GM18517 (cell line): ENCODE results near the gene FCGR1A.
"Not testable (repeated sequence)": the region's sequence is repeated elsewhere in the genome, so short reads cannot be mapped to it uniquely, and the experiment has no call there.

ENCODE experiments used
- ATAC-seq: cut with Tn5 transposase; IDR thresholded peaks from one replicate; pipeline ENCODE4 v1.9.1; 2021; ENCODE audit warnings: mild to moderate bottlenecking, moderate library complexity; ENCODE audit not compliant: unreplicated experiment

The FCGR1A gene

DNA sequence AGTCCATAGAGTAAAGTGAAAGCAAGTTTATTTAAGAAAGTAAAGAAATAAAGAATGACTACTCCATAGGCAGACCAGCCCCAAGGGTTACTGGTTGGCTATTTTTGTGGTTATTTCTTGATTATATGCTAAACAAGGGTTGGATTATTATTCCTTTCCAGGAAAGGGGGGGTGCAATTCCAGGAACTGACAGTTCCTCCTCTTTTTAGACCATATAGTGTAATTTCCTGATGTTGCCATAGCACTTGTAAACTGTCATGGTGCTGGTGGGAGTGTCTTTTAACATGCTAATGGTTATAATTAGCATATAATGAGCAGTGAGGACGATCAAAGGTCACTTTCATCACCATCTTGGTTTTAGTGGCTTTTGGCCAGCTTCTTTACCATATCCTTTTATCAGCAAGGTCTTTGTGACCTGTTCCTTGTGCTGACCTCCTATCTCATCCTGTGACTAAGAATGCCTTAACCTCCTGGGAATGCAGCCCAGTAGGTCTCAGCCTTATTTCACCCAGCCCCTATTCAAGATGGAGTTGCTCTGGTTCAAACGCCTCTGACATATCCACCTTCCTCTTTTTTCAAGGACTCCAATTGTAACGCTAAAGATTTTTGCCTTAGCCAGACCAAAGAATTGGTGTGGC is 6.9 kb upstream of the FCGR1A start:
- ATAC-seq, result not testable (repeated sequence)

DNA sequence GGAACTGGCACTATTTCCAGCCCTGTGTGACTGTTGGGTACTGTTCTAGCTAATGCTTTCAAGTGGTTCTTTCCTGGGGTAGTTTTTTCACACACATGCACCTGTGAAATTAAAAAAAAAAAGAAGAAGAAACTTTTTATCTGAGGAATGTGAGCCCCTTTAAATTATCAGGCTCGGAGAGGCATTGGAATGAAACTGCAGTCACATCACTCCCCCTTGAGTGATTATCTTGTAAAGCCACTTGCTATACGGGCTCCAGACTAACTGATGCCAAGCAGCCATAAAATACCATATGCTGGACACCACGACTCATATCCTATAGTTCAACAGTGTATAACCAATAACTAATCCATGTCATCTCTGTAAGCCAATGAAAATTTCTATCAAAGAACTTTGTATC is 5.4 kb upstream of the FCGR1A start:
- ATAC-seq, result not testable (repeated sequence)

DNA sequence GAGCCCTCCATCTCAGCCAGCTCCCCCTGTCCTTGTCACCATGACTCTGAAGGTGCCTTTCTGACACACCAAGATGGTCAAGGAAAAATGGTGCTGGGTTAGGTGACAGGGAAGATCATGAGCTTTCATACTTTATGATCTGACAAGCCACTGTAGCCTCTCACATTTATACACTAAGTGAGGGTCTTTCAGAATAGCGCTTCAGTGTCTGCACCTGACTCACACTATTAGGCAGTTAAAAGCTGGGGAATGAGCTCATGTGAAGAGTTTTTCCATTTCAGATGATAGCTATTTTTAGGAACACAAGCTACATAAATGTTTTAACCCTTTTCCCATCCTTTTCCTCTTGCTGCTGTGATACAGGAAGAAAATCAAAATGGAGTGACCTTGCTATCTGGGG is 4.2 kb upstream of the FCGR1A start:
- not testable (repeated sequence) for ATAC-seq

DNA sequence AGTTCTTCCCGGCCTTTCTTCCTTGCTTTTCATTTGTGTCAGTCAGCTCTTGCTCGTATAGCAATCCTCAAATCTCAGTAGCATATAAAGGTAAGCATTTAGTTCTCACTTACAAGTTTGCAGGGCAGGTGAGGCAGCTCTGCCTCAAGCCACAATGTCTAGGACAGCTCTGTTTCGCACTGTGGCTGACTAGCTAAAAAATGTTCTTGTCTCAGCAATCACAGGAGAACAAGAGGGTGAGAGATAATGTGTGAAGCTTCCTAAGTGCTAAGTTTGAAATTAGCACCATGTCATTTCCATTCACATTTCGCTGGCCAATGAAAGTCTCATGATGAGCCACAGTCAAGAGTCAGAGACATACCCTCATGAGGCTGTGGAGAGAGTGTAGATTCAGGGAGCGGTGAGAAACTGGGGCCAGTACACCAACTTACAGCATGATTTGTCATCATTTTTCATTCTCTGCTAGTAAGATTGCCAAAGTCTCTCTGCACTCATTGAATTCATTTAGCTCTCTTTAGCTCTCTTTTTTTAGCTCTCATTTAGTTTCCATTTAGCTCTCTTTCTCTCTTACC is 995 bp upstream of the FCGR1A start:
- ATAC-seq, result not testable (repeated sequence)

DNA sequence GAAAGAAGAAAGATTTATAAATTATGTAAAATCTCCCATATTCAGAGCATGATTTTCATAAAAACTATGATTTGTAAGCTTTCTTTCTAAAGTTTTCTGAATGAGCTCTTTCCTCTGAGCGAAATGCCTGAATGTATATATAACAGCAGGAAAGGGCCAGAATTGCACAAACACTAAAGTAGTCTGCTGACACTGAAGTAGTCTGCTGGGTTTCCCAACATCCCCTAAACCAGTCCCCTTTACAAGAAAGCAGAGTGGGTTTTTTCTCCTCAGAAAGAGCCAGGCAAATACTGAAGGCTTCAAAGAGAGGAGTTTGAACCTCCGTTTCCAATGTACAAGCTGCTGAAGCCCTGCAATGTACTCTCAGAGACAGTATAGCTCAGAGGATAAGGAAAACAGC is 795 bp downstream of the FCGR1A start:
- ATAC-seq, result not testable (repeated sequence)

DNA sequence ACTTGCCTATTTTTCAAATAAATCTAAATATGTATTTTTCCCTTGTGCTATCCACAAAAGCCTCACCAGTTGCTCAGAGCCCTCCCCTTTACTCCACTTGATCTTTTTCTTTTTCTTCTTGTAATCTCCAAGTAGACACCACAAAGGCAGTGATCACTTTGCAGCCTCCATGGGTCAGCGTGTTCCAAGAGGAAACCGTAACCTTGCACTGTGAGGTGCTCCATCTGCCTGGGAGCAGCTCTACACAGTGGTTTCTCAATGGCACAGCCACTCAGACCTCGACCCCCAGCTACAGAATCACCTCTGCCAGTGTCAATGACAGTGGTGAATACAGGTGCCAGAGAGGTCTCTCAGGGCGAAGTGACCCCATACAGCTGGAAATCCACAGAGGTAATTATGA is 1.4 kb downstream of the FCGR1A start:
- not testable (repeated sequence) for ATAC-seq

DNA sequence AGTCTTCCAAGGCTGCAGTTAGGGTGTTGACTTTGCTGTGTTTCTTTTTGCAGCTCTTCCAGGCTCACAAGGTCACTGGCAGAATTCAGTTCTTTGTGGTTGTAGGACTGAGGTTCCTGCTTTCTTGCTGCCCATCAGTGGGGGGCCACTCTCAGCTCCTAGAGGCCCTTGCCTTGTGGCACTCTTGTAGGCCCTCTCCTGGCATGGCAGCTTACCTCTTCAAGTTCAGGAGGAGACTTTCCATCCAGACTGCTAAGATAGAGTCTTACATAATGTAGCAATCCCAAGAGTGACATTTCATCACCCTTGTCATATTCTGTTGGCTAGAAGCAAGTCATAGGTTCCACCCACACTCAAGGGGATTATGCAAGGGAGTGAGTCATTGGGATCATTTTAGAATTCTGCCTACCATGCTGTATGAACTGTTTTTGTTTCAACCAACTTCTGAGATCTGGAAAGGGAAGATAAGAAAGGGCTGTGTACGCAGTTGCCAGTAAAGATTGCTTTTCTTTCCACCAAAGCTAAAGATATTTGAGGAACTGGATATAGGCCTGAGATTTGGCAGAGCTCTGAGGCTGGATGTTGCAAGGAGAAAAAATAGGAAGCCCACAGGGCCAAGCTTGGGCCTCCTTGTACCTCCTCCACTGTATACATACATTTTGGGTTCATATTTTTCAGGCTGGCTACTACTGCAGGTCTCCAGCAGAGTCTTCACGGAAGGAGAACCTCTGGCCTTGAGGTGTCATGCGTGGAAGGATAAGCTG is 5.4 kb downstream of the FCGR1A start:
- not testable (repeated sequence) for ATAC-seq

DNA sequence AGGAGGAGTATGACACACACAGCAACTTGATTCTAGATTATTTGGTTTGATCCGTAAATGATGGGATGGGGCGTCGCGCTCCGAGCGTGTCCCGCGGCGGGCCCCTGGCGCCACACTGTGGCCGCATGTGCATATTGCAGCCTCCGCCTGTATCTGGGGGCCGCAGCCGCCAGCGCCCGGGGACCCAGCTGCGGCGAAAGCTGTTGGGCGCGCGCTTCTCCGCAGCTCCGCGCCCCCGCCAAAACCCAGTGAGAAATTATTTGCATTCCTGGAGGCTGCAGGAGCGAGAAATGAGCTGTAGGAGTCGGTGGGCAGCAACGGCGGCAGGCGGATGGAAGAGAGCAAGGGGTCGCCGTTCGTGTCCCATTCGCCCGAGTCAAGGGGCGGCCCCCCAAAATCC is 10.0 kb downstream of the FCGR1A start:
- peak; percentile 72 for ATAC-seq

DNA sequence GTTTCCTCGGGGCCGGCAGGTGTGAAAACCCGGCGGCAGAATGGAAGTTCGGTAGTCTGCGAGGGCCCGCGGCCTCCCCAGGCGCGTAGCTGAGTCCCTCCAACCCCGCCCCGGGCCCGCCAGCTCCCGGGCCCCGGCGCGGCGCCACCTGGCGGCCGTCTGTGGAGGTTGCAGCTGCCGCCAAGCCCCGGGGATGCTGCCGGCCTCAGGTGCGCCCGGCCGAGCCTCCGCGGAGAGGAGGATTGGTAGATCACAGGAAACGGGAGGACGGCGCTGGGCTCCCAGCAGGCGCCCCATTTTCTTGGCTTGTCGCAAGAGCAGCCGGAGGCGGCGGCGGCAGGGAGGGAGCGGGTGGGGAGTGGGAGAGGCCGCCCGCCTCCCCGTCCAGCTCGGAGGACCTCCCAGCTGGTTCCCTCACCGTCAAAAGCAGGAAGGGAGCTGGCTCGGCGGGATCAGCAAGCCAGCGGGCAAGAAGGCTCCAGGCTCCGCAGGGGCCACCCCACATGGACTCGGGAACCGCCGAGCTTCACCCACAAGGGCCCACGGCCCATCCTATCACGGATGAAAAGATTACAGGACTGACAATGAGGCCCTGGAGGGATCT is 10.5 kb downstream of the FCGR1A start:
- ATAC-seq, result peak; percentile 70

DNA sequence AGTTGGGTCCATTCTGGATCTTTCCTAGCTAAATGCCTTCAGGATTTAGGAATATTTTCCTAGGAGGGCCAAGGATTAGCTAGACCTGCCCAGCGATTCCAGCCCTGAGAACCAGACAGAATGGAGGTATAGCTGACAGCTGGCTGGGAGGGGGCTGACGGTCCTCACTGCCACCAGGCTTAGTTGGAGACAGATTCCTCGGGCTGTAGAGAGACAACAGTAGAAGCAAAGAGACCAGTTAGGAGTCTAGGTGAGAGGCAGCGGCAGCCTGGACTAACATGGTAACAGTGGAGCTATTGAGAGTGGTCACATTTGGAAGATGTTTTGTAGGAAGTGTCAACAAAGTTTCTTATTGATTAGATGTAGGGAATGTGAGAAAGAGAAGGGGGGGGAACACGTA is 11.4 kb downstream of the FCGR1A start:
- not testable (repeated sequence) for ATAC-seq

DNA sequence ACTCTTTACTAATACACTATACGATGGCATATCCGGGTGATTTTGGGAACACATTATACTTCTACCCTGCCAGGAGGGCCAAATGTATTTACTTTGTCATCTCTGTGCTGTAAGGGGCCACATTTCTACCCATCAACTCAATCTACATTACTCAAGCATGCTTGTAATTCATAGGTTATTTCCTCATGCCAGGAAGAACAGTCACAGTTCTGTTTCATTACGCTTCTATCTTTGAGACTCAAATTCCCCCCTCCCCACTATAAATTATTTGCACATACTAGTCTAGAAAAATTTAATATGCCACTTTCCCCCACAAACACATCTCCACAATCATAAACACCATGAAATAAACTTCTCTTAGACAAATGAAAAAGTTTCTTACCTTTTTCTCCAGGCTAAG is 19.1 kb downstream of the FCGR1A start:
- not testable (repeated sequence) for ATAC-seq

DNA sequence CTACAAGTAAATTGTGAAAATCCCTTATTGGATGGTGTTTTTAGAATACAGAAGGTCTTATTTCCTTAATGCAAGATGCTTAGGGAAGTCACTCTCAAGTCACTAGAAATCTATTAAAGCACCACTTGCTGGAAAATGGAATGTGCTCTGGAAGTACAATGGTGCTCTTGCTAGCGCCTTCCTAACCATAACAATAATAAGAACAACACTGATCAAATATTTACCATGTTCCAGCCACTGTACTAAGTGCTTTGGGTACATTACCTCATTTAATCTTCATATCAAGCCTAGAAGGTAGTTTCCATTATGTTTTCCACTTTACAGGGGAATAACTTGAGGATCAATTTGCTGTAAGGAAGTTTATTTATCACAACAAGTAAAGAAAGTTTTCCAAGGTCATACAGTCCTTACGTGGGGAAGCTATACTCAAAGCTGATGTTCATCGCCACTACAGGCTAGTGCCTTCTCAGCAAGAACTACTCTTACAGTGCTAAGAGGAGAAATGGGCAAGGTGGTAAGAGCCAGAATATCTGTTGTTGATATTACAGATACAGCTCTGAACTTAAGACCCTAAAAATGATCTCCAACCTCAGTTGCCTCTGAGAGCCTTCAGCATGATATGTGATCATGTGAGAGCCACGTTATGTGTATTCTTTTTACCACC is 22.1 kb downstream of the FCGR1A start:
- not testable (repeated sequence) for ATAC-seq

DNA sequence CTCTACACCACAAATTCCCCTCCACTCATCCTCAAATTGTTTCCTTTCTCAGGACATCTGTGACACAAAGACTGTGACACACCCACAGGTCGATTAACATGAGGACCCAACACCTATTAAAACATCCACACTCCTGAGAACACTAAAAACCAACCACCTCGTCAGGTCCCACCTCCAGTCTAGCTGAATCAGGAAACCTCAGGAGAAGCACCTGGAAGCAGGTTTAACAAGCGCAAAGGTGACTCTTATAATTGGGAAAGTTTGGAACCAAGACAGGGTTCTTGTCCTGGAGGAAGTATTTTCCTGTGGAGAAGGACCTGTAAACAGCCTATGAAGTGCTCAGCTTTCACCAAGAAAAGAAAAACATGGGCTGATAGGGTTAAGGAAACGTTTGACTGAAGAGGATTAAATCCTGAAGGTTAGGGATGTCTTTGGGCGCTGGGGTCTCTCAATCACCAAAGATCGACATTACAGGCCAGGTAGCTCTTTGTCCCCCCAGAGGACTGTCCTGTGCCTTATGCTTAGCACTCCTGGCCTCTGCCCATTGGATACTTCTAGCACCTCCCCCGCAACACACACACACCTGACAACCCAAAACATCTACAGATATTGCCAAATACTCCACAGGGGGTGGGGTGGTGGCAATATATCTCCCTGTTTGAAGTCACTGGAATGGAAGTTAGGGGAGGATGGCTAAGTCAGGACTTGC is 28.4 kb downstream of the FCGR1A start:
- ATAC-seq, result not testable (repeated sequence)

DNA sequence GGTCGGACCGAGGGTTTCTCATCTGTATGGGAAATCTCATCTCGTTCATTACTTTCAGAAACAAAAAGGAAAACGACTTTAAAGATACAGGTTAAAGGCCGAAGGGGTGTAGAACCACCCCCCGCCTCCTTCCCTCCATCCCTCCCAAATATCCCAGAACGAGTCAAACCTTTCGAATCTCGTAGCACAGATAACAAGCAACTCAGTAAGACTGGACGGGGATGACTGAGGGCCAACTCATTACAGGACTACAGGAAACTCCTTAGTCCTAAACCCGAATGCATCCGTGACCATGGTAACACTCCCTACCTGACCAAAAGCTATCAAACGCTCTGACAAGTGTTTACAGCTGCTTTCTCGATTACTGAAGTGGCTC is 29.0 kb downstream of the FCGR1A start:
- not testable (repeated sequence) for ATAC-seq

DNA sequence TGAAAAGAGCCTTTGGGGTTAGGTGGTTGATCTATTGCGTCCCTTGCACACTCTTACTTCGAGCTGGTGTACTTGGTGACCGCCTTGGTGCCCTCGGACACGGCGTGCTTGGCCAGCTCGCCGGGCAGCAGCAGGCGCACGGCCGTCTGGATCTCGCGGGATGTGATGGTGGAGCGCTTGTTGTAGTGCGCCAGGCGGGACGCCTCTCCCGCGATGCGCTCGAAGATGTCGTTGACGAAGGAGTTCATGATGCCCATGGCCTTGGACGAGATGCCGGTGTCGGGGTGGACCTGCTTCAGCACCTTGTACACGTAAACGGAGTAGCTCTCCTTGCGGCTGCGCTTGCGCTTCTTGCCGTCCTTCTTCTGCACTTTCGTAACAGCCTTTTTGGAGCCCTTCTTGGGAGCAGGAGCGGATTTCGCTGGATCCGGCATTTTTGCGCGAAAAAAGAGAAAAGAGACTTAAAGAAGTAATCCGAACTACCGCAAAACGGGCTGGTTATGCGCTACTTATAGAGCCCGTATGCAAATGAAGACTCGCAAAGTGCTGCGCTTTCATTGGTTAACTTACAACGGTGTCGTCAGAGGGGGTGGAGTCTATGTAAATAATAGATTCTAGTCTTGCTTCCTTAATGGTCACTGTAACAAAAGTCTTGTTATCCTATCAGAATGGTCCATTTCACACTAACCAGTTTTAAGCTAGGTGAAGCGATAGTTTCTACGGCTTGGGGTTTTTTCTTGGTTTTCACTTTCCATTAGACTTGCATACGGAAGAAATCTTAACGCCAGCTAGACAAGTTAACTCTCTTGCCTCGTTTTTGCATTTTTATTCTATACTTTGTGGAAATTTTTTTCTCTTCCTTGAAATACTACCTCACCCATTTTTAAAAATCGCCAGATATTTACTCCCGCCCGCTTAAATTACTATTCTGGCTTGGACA is 29.7 kb downstream of the FCGR1A start:
- ATAC-seq, result peak; percentile 69

DNA sequence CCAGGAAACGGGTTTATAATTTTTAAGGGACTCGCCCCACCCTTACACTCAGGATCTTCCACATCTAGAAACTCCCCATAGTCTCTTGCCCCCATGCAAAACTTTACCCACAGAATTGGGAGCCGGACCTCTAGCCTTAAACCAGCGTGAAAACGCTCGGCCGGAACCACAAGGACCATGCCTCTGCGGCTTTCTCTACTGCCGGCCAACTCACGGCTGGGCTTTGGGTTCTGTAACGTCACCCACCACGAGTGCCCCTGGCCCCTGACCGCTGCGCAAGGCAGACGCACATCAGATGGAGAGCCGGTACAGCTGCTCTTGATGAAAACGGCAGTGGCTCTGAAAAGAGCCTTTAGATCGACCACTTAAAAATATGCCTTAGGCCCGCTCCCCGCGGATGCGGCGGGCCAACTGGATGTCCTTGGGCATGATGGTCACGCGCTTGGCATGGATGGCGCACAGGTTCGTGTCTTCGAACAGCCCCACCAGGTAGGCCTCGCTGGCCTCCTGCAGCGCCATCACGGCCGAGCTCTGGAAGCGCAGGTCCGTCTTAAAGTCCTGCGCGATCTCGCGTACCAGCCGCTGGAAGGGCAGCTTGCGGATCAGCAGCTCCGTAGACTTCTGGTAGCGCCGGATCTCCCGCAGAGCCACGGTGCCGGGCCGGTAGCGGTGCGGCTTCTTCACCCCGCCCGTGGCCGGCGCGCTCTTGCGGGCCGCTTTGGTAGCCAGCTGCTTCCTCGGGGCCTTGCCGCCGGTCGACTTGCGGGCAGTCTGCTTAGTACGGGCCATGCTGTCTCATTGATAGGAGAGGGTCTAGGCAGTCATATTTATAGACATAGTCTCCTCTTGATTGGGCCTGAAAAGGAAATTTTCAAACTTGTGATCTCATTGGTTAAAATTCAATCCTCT is 30.7 kb downstream of the FCGR1A start:
- ATAC-seq, result peak; percentile 44

DNA sequence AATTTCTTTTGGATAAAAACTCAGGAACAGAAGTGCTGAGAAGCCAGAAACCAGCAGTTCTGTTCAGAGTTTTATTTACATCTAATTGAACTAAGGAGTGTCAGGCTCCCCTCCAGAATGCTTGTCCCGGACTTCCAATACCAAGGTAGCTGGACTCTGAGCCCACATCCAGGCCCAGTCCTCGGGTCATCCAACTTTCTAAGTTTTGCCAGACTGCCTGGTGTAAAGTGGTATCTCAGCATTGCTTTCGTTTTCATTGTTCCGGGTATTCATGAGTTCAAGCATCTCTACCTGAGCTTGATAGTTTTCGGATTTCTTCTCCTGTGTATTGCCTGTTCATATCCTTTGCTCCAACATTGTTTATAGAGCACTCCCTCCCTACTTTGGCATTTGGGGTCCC is 37.9 kb downstream of the FCGR1A start:
- not testable (repeated sequence) for ATAC-seq

DNA sequence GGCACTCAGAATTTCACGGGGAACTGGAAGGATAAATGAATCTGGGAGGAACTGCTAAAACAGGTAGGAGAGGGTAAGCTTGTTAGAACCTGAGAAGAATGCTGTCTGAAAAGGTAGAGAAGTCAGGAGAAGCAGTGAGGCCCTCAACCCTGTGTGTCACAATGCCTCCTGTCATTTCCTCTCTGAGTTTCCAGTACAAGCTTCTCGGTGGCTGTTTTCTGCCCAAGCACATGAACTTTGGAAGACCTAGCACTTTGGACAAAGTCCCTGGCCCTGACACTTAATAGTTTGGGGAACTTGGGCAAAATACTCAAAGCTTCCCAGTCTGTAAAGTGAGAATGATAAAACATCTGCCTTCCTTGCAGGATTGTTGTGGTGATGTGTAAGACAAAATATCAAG is 44.1 kb downstream of the FCGR1A start:
- not testable (repeated sequence) for ATAC-seq
